ENCODE results near the gene SCAMP5. TPM values are rescaled to one million over a fixed set of nuclear protein-coding genes. Genes with fewer than 3 reads are reported as not detected.

The SCAMP5 gene
- total RNA-seq, 1 experiment from 2014 or later, result 4.0 TPM

GRCh38 chr15:75069301-75069925 is 74.0 kb downstream of the SCAMP5 start:
- DNase-seq (ENCODE audit: low read depth), result no peak

- no peak for DNase-seq (ENCODE audit: low read depth)
These were observed 75.3 kb downstream of the SCAMP5 start for GRCh38 chr15:75070674-75071073.

Other genes with a start within 250 kb of the SCAMP5 start
- gene CYP1A2, start 246.7 kb upstream of the SCAMP5 start, total RNA-seq (2014; rRNA removed; shearing (Covaris generic)), result not detected in 2 replicates
- 21.4 and 24.6 TPM in 2 replicates for gene CSK, start 213.5 kb upstream of the SCAMP5 start, total RNA-seq (2014; rRNA removed; shearing (Covaris generic))
- not detected in 2 replicates for gene LMAN1L, start 182.7 kb upstream of the SCAMP5 start, total RNA-seq (2014; rRNA removed; shearing (Covaris generic))
- gene CPLX3, start 168.9 kb upstream of the SCAMP5 start, total RNA-seq (2014; rRNA removed; shearing (Covaris generic)), result not detected in 2 replicates
- gene ULK3, start 152.4 kb upstream of the SCAMP5 start, total RNA-seq (2014; rRNA removed; shearing (Covaris generic)), result 14.3 and 15.1 TPM in 2 replicates
- gene SCAMP2, start 122.2 kb upstream of the SCAMP5 start, total RNA-seq (2014; rRNA removed; shearing (Covaris generic)), result 27.8 and 31.4 TPM in 2 replicates
- 142 and 162 TPM in 2 replicates for gene MPI, start 105.5 kb upstream of the SCAMP5 start, total RNA-seq (2014; rRNA removed; shearing (Covaris generic))
- gene FAM219B, start 88.7 kb upstream of the SCAMP5 start, total RNA-seq (2014; rRNA removed; shearing (Covaris generic)), result 38.9 and 41.2 TPM in 2 replicates
- gene COX5A, start 57.5 kb upstream of the SCAMP5 start, total RNA-seq (2014; rRNA removed; shearing (Covaris generic)), result 133 and 184 TPM in 2 replicates
- gene RPP25, start 38.8 kb upstream of the SCAMP5 start, total RNA-seq (2014; rRNA removed; shearing (Covaris generic)), result 9.7 and 14.9 TPM in 2 replicates
- 17.9 and 32.4 TPM in 2 replicates for gene PPCDC, start 28.0 kb downstream of the SCAMP5 start, total RNA-seq (2014; rRNA removed; shearing (Covaris generic))
- 8.1 and 10.0 TPM in 2 replicates for gene C15orf39, start 206.3 kb downstream of the SCAMP5 start, total RNA-seq (2014; rRNA removed; shearing (Covaris generic))